Astrocyte (in vitro differentiated cells and primary cell): ENCODE data around the gene TBC1D12. TPM values are rescaled to one million over a fixed set of nuclear protein-coding genes. Genes with fewer than 3 reads are reported as not detected.

Source experiments
- DNase-seq: peaks from one replicate; pipeline ENCODE4 v3.0.0-alpha.2; 2010; ENCODE audit warnings: low read depth
- FAIRE-seq: peaks from 2 replicates; lab custom pipeline; 2011; peaks lifted over from hg19 to GRCh38; lab: Jason Lieb, UNC
- H2AFZ ChIP-seq: 2 replicates; pipeline ENCODE4 v1.6.0; 2012; ENCODE audit warnings: low read depth, low read length, inconsistent platforms
- H3K27ac ChIP-seq: 2 replicates; pipeline ENCODE4 v1.5.1; 2011; ENCODE audit warnings: low read depth, low read length, inconsistent platforms
- H3K27me3 ChIP-seq: 2 replicates; pipeline ENCODE4 v1.6.0; 2011; ENCODE audit warnings: low read length, inconsistent platforms; ENCODE audit not compliant: insufficient read depth
- H3K36me3 ChIP-seq: 2 replicates; pipeline ENCODE4 v1.5.1; 2011; ENCODE audit warnings: low read length, inconsistent platforms; ENCODE audit not compliant: insufficient read depth
- H3K4me1 ChIP-seq: 2 replicates; pipeline ENCODE4 v1.5.1; 2011; ENCODE audit warnings: low read length, inconsistent platforms; ENCODE audit not compliant: insufficient read depth
- H3K4me2 ChIP-seq: 2 replicates; pipeline ENCODE4 v1.6.0; 2012; ENCODE audit warnings: low read length, inconsistent platforms
- H3K4me3 ChIP-seq: 2 replicates; pipeline ENCODE4 v1.5.1; 2011; ENCODE audit warnings: low read depth, mild to moderate bottlenecking, low read length, inconsistent platforms; ENCODE audit not compliant: insufficient read depth
- H3K79me2 ChIP-seq: 2 replicates; pipeline ENCODE4 v1.6.0; 2012; ENCODE audit warnings: mild to moderate bottlenecking, low read length, inconsistent platforms; ENCODE audit not compliant: insufficient read depth
- H3K9ac ChIP-seq: 2 replicates; pipeline ENCODE4 v1.6.0; 2012; ENCODE audit warnings: mild to moderate bottlenecking, low read length, inconsistent platforms
- H3K9me3 ChIP-seq: 2 replicates; pipeline ENCODE4 v1.5.1; 2012; ENCODE audit warnings: low read depth, mild to moderate bottlenecking, low read length, inconsistent platforms; ENCODE audit not compliant: insufficient read depth
- H4K20me1 ChIP-seq: 2 replicates; pipeline ENCODE4 v1.6.0; 2012; ENCODE audit warnings: low read length, inconsistent platforms; ENCODE audit not compliant: insufficient read depth
- H3K27ac Mint-ChIP-seq: one replicate; pipeline ENCODE4 v1.8.0; 2021; ENCODE audit warnings: mild to moderate bottlenecking, mixed read lengths; ENCODE audit not compliant: unreplicated experiment
- H3K27me3 Mint-ChIP-seq: one replicate; pipeline ENCODE4 v1.8.0; 2021; ENCODE audit warnings: low read depth, mixed read lengths; ENCODE audit not compliant: unreplicated experiment
- H3K36me3 Mint-ChIP-seq: one replicate; pipeline ENCODE4 v1.8.0; 2021; ENCODE audit warnings: low read depth, mixed read lengths; ENCODE audit not compliant: unreplicated experiment
- H3K4me1 Mint-ChIP-seq: one replicate; pipeline ENCODE4 v1.8.0; 2021; ENCODE audit warnings: low read depth, mixed read lengths; ENCODE audit not compliant: unreplicated experiment
- H3K4me3 Mint-ChIP-seq: one replicate; pipeline ENCODE4 v1.8.0; 2021; ENCODE audit warnings: mild to moderate bottlenecking, moderate library complexity, mixed read lengths; ENCODE audit not compliant: unreplicated experiment
- H3K9me3 Mint-ChIP-seq: one replicate; pipeline ENCODE4 v1.8.0; 2021; ENCODE audit warnings: mild to moderate bottlenecking, mixed read lengths; ENCODE audit not compliant: unreplicated experiment
- CTCF ChIP-seq: IDR thresholded peaks from 2 replicates; pipeline ENCODE4 v1.5.1; 2011; ENCODE audit warnings: low read depth, mild to moderate bottlenecking, inconsistent platforms, low read length, moderate library complexity; ENCODE audit not compliant: insufficient read depth
- EZH2 ChIP-seq: IDR thresholded peaks from 2 replicates; pipeline ENCODE4 v1.6.1; 2012; ENCODE audit warnings: mild to moderate bottlenecking, low read length, inconsistent platforms; ENCODE audit not compliant: insufficient read depth
- total RNA-seq: library from RNA; stranded (reverse); gene quantifications from 2 replicates; pipeline ENCODE4 v1.2.1, GENCODE V29; 2021

The TBC1D12 gene
- total RNA-seq, 1 donor from 2014 or later = 7.6 TPM

- H3K4me2 ChIP-seq = no peak overlapping the region
- peak; percentile 65 for DNase-seq
- H3K27me3 ChIP-seq = no peaks in the 10 kb centered on the region
- peak overlapping the region; percentile 47 for H3K27ac Mint-ChIP-seq
- FAIRE-seq = peak; percentile 45
- H3K27me3 Mint-ChIP-seq = peaks cover 2% of the 10 kb centered on the region
- no peaks in the 10 kb centered on the region for H3K9me3 Mint-ChIP-seq
- H3K36me3 Mint-ChIP-seq = no peaks in the 10 kb centered on the region
- TF ChIP-seq CTCF (no peak), EZH2 (no peak)
- no peak overlapping the region for H3K4me3 Mint-ChIP-seq
- peaks cover 4% of the 10 kb centered on the region for H3K4me1 Mint-ChIP-seq
- H4K20me1 ChIP-seq = no peaks in the 10 kb centered on the region
- H3K79me2 ChIP-seq = no peaks in the 10 kb centered on the region
- H3K4me1 ChIP-seq = peaks cover 4% of the 10 kb centered on the region
- no peaks in the 10 kb centered on the region for H3K36me3 ChIP-seq
- H3K4me3 ChIP-seq = no peak overlapping the region
- H3K27ac ChIP-seq = no peak overlapping the region
- H3K9me3 ChIP-seq = no peaks in the 10 kb centered on the region
- H3K9ac ChIP-seq = no peak overlapping the region
- no peak overlapping the region for H2AFZ ChIP-seq
Observed at GRCh38 chr10:94397549-94398370, 4.6 kb upstream of the TBC1D12 start.

- H3K4me1 ChIP-seq = peaks cover 4% of the 10 kb centered on the region
- no peak for FAIRE-seq
- Mint-ChIP-seq H3K27ac (no peak overlapping the region), H3K36me3 (no peaks in the 10 kb centered on the region), H3K4me3 (no peak overlapping the region), H3K27me3 (peaks cover 2% of the 10 kb centered on the region), H3K9me3 (no peaks in the 10 kb centered on the region), H3K4me1 (peaks cover 4% of the 10 kb centered on the region)
- H3K79me2 ChIP-seq = peaks cover 3% of the 10 kb centered on the region
- no peak for TF ChIP-seq EZH2
- no peak for TF ChIP-seq CTCF
- no peaks in the 10 kb centered on the region for H3K36me3 ChIP-seq
- no peak overlapping the region for H2AFZ ChIP-seq
- no peak overlapping the region for H3K4me3 ChIP-seq
- no peak for DNase-seq
- peaks cover under 1% of the 10 kb centered on the region for H4K20me1 ChIP-seq
- H3K27me3 ChIP-seq = no peaks in the 10 kb centered on the region
- H3K27ac ChIP-seq = no peak overlapping the region
- no peak overlapping the region for H3K9ac ChIP-seq
- no peak overlapping the region for H3K4me2 ChIP-seq
- no peaks in the 10 kb centered on the region for H3K9me3 ChIP-seq
Observed at GRCh38 chr10:94398762-94399161, 3.6 kb upstream of the TBC1D12 start.

GRCh38 chr10:94402843-94403379 lies 570 bp downstream of the TBC1D12 start:
- no peaks in the 10 kb centered on the region for H3K9me3 ChIP-seq
- H3K36me3 Mint-ChIP-seq = no peaks in the 10 kb centered on the region
- H3K4me3 Mint-ChIP-seq = peak overlapping the region; percentile 45
- H3K27ac ChIP-seq = peak overlapping the region; percentile 83
- H3K4me3 ChIP-seq = peak overlapping the region; percentile 82
- H3K36me3 ChIP-seq = no peaks in the 10 kb centered on the region
- FAIRE-seq (no peak), DNase-seq (no peak)
- peaks cover 8% of the 10 kb centered on the region for H3K4me1 ChIP-seq
- TF ChIP-seq CTCF (no peak), EZH2 (no peak)
- peak overlapping the region; percentile 88 for H3K4me2 ChIP-seq
- peaks cover 1% of the 10 kb centered on the region for H3K4me1 Mint-ChIP-seq
- peak overlapping the region; percentile 91 for H3K9ac ChIP-seq
- H3K9me3 Mint-ChIP-seq = no peaks in the 10 kb centered on the region
- no peak overlapping the region for H3K27ac Mint-ChIP-seq
- peaks cover 43% of the 10 kb centered on the region for H3K79me2 ChIP-seq
- H2AFZ ChIP-seq = peak overlapping the region; percentile 81
- no peaks in the 10 kb centered on the region for H3K27me3 ChIP-seq
- no peaks in the 10 kb centered on the region for H3K27me3 Mint-ChIP-seq
- peaks cover 31% of the 10 kb centered on the region for H4K20me1 ChIP-seq
